Omental fat pad (tissue), 4 donors: ENCODE data around the gene S100A12. TPM values are rescaled to one million over a fixed set of nuclear protein-coding genes. Genes with fewer than 3 reads are reported as not detected.
A peak's percentile ranks its signal among the peaks of the same experiment; 100 is the strongest.

ENCODE experiments used
- ATAC-seq: fragments of 150-250 bp; one replicate; pipeline ENCODE4 v1.9.1; 2016; ENCODE audit warnings: mild to moderate bottlenecking, moderate library complexity; ENCODE audit not compliant: low FRiP score
- DNase-seq: peaks from one replicate; pipeline ENCODE4 v3.0.0-alpha.2; 2019; ENCODE audit warnings: low spot score
- CTCF ChIP-seq, 3 donors: fragments of 450-650 bp; IDR thresholded peaks; one replicate each; pipeline ENCODE4 v1.5.1; 2016 to 2017; ENCODE audit warnings: antibody characterized with exemption in 3 of 3, mild to moderate bottlenecking in 3 of 3, moderate library complexity in 2 of 3
- total RNA-seq, 4 donors: library from RNA; depleted of rRNA; stranded (reverse); fragments of >200 nt; gene quantifications; one replicate each; pipeline ENCODE4 v1.1.0, GENCODE V29; 2016

The S100A12 gene
- total RNA-seq, 4 donors from 2014 or later: 4.2 to 59.0 (median 9.6) TPM

- no peak for TF ChIP-seq CTCF (IDR thresholded peaks at IDR 0.05)
- no peak for DNase-seq
- ATAC-seq: no peak
Observed at GRCh38 chr1:153393926-153394325, 18.5 kb upstream of the S100A12 start.

- ATAC-seq (no peak), DNase-seq (no peak)
- no peak for TF ChIP-seq CTCF (IDR thresholded peaks at IDR 0.05)
Observed at GRCh38 chr1:153392822-153393221, 17.4 kb upstream of the S100A12 start.

GRCh38 chr1:153392258-153392657 lies 16.8 kb upstream of the S100A12 start:
- TF ChIP-seq CTCF (IDR thresholded peaks at IDR 0.05): no peak
- no peak for ATAC-seq
- DNase-seq: no peak

GRCh38 chr1:153390938-153391710 lies 15.7 kb upstream of the S100A12 start, which contains the start of gene S100A8:
TSS of gene S100A8 (minus strand) at chr1:153391073. CDS start at chr1:153390535, 538 bp downstream.
- ATAC-seq: peak; percentile 31

GRCh38 chr1:153389973-153390879 lies 14.8 kb upstream of the S100A12 start:
- ATAC-seq (no peak), DNase-seq (no peak)
- no peak for TF ChIP-seq CTCF (IDR thresholded peaks at IDR 0.05)

More at GRCh38 chr1:153390938-153391710, 15.7 kb upstream of the S100A12 start, which contains the start of gene S100A8:
- no peak for DNase-seq
- TF ChIP-seq CTCF (IDR thresholded peaks at IDR 0.05): no peak

GRCh38 chr1:153389401-153389800 lies 14.0 kb upstream of the S100A12 start:
- ATAC-seq (no peak), DNase-seq (no peak)
- no peak for TF ChIP-seq CTCF (IDR thresholded peaks at IDR 0.05)
